Activated CD4-positive, alpha-beta T cell treated with anti-CD3 and anti-CD28 coated beads, Interleukin-10, Interleukin-2, amounts not matched to agents 100 ng/mL and 50 ng/mL, durations not matched to agents 16 hours and 8 hours (primary cell): Measurements from ENCODE around the gene MAD2L1.
"Not testable (repeated sequence)": the region's sequence is repeated elsewhere in the genome, so short reads cannot be mapped to it uniquely, and the experiment has no call there.

ENCODE experiments used
- DNase-seq: peaks from one replicate; pipeline ENCODE4 v3.0.0-alpha.2; 2020

The MAD2L1 gene

DNA sequence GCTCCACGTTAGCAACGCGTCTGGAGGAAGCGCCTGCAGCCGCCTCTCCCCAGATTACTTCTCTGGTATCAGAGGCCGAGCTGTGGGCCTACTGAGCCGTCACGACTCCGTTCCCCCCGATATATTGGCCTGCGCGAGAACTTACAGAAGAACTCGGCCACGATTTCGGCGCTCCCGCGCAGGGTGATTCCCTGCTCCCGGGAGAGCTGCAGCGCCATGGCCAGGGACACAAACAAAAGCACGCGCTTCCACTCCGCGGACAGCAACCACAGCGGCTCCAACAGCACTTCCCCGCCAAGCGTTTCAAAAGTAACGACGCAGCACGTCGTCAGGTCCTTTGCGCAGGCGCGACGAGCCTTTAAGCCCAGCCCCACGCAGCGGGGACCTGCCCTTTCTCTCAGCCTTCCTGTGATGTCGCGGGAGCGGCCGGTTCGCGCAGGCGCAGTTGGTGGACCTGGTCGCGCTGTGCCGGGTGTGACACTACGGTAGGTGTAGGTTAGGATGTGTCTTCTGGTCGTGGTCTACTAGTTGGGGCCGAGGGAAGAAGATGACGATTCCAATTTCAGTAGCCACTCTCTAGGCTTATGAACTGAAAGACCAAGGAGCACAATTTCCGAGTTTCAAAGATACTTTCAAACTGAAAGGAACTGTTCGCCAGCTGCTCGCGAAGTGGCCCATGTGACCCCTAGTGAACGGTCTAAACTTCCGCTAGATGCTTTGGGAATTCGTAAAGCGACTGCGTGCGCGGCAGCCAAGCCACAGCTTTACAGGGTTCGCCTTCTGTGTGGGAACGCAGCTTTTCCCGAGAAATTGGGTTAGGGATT is at the start of gene MAD2L1:
MAD2L1 (minus strand) TSS at position 332 of the 824 bp plus-strand sequence; CDS start at position 218, 114 bp downstream.
- DNase-seq = peak; percentile 99

DNA sequence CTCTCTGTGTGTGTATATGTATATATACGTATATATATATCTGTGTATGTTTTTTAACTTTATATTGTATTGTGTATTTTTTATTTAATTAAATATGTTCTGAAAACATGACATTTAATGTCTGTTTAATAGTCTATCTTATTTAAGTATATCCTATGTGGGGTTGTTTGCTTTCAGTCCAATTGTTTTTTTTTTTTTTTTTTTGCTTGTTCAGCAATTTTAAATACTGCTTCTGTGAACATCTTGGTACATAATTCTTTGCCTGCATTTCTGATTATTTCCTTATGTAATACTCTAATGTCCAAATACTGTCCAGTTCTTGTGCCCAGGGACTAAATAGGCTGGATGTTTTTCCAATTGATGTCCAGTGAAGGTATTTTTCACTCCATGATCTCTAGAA is 45.1 kb upstream of the MAD2L1 start:
- DNase-seq = no peak

GRCh38 chr4:120109406-120109805 is 42.8 kb upstream of the MAD2L1 start:
- no peak for DNase-seq

- DNase-seq = no peak
These were observed 38.8 kb upstream of the MAD2L1 start for GRCh38 chr4:120105472-120105871.

DNA sequence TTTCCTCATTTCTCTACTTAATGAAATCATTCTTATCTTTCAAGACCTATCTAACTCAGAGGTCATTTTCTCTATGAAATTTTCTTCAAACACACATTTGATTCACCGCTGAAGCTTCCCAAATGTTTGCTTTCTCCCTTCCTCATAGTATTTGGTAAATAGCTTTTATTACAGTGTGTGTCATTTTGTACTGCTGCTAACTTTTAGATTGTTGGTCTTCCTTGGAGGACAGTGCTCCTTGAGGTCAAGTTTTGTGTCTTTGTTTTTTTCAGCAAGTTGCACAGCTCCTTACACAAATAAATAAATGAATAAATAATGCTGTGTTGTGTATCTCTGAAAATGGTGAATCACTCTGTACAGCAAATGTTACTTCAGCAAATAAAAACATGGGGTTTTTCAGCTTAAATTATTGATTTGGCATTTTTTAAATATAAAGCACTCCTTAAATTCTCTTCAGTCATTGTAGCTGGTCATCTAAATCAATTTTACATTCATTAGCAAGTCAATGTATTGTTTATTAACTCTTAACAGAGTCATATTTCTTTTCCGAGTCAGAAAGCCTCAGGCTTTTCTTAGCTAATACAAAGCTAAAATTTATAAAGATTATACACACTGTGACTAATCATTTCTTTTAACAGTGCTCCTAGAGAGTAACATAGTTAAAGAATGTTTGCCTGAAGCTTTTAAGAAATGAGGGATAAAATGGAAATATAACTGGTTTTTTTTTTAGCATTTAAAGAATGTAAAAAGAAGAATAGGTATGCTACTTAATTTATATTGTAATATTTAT is 30.1 kb upstream of the MAD2L1 start:
- DNase-seq = no peak

- DNase-seq = no peak
These were observed 21.9 kb upstream of the MAD2L1 start for GRCh38 chr4:120088507-120088906.

- DNase-seq = not testable (repeated sequence)
These were observed 21.4 kb upstream of the MAD2L1 start for GRCh38 chr4:120088066-120088465.

- DNase-seq = no peak
These were observed 19.1 kb upstream of the MAD2L1 start for GRCh38 chr4:120085705-120086104.

DNA sequence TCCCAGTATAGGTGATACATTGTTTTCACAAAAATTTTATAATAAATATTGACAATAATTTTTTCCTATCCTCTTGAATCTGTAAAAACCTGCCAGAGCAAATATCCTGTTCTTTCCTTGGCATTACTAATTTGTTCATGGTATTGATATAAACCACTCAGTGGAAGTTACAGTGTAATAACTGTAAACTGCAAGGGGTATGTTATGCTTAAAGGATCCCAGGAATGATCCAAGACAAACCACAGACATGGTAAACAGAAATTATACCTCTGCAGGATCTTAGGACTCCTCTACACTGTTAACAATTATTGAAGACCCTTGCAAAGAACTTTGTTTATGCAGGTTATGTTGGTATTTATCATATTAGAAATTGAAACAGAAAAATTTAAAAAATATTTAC is 17.7 kb upstream of the MAD2L1 start:
- no peak for DNase-seq

GRCh38 chr4:120083152-120083551 is 16.5 kb upstream of the MAD2L1 start:
- no peak for DNase-seq

DNA sequence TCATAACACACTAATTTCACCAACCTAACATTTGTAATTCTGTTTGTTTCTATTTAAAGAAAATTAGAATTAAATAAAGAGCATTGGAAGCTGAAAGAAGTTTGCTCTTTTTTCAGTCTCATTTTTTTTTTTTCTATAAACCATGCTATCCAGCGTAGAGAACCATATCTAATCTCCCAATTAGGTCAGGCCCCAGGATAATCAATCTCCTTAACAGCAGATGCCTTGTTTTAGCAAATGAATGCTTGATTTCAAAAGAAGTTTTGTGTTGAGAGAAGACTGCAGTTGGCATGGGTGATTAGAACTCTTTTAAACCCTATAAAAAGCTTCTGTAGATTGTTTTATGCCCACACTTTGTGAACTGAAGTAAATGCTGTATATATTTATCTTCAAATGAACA is 15.6 kb upstream of the MAD2L1 start:
- no peak for DNase-seq

DNA sequence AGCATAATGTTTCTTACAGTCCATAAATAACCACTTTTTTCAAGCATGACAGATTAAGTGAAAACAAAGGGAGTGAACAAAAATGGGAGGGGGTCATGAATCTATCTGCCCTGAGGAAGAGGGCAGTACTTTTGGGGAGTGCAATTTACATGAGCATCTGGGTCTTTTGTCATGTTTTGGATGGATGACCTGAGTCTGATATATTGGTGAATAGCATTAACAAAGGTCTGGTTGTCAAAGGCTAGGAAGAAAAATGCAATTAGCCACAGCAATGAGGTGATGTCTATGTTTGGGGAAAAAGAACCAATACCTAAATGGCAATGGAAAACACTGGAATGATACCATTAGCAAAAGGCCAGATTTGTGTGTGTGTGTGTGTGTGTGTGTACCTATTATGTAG is 15.1 kb upstream of the MAD2L1 start:
- DNase-seq = no peak

DNA sequence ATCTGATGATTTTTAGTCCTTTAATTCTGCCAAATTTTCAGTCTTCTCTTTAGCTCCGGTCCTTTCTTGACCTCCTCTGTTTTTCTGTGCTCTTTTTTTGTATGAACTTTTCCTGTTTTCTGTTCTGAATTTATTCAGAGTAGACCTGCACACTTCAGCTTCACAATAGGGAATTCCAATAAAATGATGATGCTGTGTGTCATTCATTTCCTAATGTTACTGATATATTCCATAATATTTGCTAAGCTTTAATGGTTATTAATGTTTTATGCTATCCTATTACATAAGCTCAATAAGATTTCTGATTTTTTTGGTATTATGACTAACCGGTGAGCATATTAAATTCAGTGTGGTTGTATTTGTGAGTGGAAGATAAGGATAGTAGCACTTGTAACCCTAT is 13.9 kb upstream of the MAD2L1 start:
- no peak for DNase-seq

DNA sequence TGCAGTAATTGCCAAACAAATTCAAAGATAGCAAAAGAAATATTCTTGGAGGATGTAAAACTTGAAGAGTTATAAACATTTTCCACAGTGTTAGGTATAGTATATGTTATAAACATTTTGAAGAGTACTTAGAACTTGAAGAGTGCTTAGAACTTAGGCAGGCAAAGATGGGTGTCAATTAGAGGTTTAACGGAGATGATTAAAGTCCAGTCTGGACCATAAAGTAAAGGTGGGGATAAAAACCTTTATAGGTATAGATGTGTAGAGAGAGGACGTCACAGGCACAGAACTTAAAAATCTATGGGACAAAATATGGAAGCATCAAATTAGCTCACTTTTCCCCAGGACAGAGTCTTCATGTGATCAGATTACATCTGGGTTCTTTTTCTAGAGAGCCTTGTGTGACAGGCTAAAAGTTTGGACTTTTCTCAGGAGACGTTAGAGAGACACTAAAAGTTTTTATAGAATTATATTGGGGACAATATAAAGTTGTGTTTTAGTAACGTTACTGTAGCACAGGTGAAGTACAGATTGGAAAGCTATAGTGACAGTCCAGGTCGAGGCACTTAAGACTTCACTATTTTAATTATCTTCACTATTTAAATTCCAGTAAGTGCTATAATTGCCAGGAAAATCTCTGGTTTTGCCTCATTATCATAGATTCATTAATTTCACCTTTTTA is 13.3 kb upstream of the MAD2L1 start:
- no peak for DNase-seq

DNA sequence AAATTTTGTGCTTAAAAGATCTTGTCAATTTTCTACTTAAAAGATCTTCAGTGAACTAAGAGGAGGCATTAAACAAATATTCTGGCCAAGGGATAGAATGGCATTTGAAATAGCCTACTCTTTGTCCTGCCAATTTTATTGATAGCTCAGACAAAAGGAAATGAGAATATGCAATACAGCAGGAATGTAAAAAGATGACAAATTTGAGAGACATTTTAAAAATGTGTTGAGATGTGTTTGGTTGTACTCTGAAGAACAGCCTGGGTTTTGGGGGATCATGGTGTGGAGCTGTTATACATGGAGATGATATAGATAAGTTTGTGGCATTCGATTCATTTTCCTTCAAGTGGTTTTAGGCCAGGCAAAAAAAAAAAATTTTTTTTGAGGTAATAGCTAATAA is 11.6 kb upstream of the MAD2L1 start:
- DNase-seq = no peak

- DNase-seq = peak; percentile 56
These were observed 4.6 kb upstream of the MAD2L1 start for GRCh38 chr4:120071192-120071795.

DNA sequence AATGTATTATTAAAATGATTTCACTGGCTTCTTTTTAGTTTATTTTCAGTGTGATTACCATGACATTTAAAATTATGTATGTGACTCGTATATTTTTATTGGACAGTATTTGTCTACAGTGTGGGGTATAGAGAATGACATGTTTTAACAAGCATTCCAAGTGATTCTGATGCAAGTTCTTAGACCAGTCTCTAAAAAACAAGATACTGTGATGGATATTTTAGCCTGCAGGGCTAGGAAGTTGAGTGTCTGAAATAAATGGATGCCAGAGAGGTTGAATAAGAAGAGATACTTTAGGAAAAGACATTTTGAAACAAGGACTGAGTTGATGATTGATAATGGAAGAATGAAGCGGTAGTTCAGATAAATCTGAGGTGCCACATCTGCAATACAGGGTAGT is 3.5 kb upstream of the MAD2L1 start:
- DNase-seq = no peak

DNA sequence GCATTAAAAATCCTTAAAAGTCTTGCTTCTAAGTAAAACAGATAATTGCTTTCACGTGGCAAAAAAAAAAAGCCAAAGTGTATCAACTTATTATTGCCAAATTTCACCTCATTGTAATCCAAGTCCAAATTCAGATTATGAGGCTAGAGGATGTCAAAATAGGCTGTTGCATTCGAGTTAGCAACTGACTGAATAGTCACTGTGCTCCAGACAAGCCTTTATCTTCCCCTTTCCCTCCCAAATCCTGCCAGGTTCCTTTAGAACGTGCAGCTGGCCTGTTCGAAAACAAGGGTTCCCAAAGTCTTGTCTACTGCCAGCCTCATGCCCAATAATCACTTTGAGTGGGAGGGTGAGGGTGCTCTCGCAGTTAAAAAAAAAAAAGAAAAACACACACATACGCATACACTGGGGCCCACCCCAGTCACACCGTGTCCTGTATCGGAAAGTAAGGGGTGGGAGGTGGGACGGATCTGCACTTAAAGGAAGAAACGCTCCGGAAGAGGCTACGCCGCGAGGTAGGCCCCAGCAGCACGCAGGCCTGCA is 603 bp downstream of the MAD2L1 start:
- peak; percentile 85 for DNase-seq

DNA sequence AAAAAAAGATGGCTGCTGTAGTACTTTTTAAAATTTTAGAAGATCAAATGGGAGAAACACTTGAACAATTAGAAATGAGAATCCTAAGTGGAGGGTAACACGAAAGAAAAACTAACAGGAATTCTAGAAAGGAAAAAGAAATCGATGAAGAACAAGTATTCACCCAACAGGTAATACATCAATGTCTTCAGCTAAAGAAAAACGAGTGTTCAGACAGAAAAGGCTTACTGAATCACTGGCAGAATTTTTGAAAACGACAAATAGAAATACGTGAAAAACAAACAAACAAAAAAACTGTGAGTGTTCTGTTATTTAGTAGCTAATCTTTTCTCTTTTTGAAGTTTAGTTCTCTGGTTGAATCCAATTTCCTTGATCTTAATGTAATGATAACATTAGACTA is 1.8 kb downstream of the MAD2L1 start:
- no peak for DNase-seq

DNA sequence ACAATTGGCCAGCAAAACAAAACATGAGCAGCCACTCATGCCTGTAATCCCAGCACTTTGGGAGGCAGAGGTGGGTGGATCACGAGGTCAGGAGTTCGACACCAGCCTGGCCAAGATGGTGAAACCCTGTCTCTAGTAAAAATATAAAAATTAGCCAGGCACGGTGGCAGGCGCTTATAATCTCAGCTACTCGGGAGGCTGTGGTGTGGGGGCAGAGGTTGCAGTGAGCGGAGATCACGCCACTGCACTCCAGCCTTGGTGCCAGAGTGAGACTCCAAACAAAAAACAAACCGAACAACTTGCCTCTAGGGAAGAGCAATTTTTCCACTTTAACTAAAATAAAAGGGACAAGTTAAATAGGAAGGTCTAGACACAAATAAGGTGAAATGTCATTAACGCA is 2.9 kb downstream of the MAD2L1 start:
- DNase-seq = not testable (repeated sequence)

DNA sequence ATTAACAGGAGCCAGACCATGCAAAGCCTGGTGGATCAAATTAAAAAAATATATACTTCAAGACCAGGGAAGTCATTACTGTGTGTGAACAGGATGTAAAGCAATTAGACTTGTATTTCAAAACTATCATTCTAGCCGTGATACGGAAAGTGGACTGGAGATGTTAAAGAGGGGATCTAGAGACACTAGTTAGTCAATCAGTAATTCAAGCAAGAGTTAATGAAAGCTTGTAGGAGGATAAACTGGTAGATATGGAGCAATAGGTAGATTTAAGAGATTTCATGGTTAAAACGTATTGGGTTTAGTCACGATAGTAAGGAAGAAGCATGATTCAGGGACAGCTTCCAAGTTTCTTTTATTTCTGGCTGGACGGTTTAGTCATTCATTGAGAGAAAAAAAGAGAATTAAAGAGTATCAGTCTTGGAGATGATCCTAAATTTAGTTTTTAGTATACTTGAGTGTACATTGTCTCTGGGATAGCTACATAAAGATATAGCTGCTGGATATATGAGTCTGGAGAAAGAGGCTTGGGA is 3.9 kb downstream of the MAD2L1 start:
- no peak for DNase-seq

DNA sequence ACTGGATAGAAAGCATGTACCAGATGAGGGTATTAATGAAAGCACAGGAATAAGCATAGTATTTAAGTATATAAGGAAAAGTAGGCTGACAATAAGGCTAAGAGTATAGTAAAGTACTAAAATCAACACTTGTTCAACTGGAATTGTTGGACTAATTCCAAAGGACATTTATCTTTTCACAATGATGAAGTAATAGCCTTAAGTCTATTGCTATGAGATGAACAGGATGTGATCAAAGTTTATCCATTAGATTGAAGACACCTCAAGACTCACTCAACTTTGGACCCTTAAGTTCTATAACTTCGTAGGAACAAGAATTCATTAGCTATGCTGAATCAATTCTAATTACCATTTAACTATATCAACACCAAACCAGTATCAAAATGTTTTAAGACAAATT is 7.6 kb downstream of the MAD2L1 start:
- DNase-seq = no peak

GRCh38 chr4:120057416-120057815 is 9.2 kb downstream of the MAD2L1 start:
- no peak for DNase-seq
